C4-2B (cell line): ENCODE data around the gene LIPG.

Experiments
- H3K27ac ChIP-seq: fragments of 450-650 bp; 2 replicates; pipeline ENCODE4 v1.5.1; 2017
- CTCF ChIP-seq: fragments of 450-650 bp; conservative IDR thresholded peaks from 2 replicates; pipeline ENCODE4 v1.5.1; 2017; ENCODE audit warnings: mild to moderate bottlenecking
- ZFX ChIP-seq: fragments of 450-650 bp; IDR thresholded peaks from 2 replicates; pipeline ENCODE4 v1.6.1; 2017

The LIPG gene

GRCh38 chr18:49560624-49561288 is 1.1 kb upstream of the LIPG start:
- no peak for TF ChIP-seq ZFX
- TF ChIP-seq CTCF = no peak
- H3K27ac ChIP-seq = peak overlapping the region; percentile 31

- H3K27ac ChIP-seq = peak overlapping the region; percentile 31
- TF ChIP-seq ZFX (no peak), CTCF (no peak)
These were observed 748 bp downstream of the LIPG start for GRCh38 chr18:49562481-49563129.

GRCh38 chr18:49563130-49563540 is 1.3 kb downstream of the LIPG start:
- H3K27ac ChIP-seq = no peak overlapping the region

GRCh38 chr18:49563701-49564517 is 2.1 kb downstream of the LIPG start:
- TF ChIP-seq CTCF = no peak
- no peak for TF ChIP-seq ZFX
- H3K27ac ChIP-seq = no peak overlapping the region

More at GRCh38 chr18:49563130-49563540, 1.3 kb downstream of the LIPG start:
- TF ChIP-seq ZFX (no peak), CTCF (no peak)

- H3K27ac ChIP-seq = no peak overlapping the region
These were observed 2.6 kb downstream of the LIPG start for GRCh38 chr18:49564518-49564834.

GRCh38 chr18:49565101-49565500 is 3.2 kb downstream of the LIPG start:
- TF ChIP-seq ZFX (no peak), CTCF (no peak)
- H3K27ac ChIP-seq = no peak overlapping the region

More at GRCh38 chr18:49564518-49564834, 2.6 kb downstream of the LIPG start:
- no peak for TF ChIP-seq CTCF
- TF ChIP-seq ZFX = no peak

GRCh38 chr18:49565612-49566011 is 3.8 kb downstream of the LIPG start:
- TF ChIP-seq ZFX (no peak), CTCF (no peak)
- no peak overlapping the region for H3K27ac ChIP-seq
